ENCODE measurements around the gene RELA. TPM values are rescaled to one million over a fixed set of nuclear protein-coding genes. Genes with fewer than 3 reads are reported as not detected.

The RELA gene
- total and polyA plus RNA-seq, 2 of the 13 experiments (the other 11 are each of a cell fraction or from before 2014, with no cell fraction given): 21.4 to 40.5 TPM

DNA sequence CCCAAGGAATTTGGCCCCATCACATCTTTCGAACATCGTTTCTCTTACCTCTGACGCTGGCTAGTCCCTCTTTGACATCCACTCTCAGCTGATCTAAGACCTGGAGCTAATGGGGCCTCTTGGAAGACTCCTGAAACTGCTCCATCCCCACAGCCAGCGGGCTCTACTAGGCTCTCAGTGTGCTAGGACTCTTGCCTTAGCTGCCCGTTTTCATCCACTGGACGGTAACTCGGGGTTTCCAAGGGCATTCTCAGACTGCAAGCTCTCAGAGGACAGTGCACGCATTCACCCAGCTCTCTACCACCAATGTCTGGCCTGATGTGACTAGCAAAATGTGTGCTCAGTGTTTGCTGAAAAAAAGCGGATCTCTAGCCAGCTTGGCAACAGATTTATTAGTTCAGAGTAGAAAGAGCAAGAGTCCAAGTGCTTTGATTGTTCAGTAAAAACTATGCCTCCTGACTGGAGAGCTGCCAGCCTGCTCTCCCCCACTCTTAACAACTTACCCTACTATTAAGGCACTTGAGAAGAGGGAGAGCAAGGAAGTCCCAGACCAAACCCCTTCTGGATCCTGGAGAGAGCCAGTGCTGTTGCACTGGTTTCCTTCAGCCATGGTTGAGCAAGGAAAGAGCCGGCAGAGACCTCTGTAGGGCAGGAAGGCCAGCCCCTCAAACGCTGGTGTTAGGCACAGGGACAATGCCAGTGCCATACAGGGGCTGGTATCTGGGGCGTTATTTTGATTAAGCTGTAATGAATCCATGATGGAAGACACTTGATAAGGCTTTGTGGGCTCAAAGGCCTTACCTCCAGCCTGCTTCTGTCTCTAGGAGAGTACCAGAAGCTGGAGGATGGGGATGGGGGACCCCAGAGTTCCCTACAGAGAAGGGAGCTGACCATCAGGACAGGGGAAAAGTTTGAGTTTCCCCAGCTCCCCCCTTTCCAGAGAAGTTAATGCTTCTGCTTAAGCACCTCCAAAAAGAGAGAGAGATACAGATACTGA lies 9.2 kb downstream of the RELA start (continued):
- TF ChIP-seq SMAD3 (CRISPR knock-in tag; IDR thresholded peaks at IDR 0.05) (no peak), IRX3 (CRISPR knock-in tag; IDR thresholded peaks at IDR 0.05; ENCODE audit: borderline replicate concordance, low read depth) (no peak), CHCHD3 (CRISPR knock-in tag; IDR thresholded peaks at IDR 0.05) (no peak), HNF4G (IDR thresholded peaks at IDR 0.05; ENCODE audit: borderline replicate concordance, low read depth, low read length) (no peak), HNF4G (CRISPR knock-in tag; IDR thresholded peaks at IDR 0.05; ENCODE audit: borderline replicate concordance, low read depth) (0 out of 2 replicates have a peak, but pooled peaks have one; percentile 40), ZNF607 (CRISPR knock-in tag; IDR thresholded peaks at IDR 0.05; ENCODE audit: borderline replicate concordance) (0 out of 2 replicates have a peak, but pooled peaks have one; percentile 28), PCBP1 (IDR thresholded peaks at IDR 0.05; ENCODE audit: borderline replicate concordance, low read depth, low read length) (0 out of 2 replicates have a peak, but pooled peaks have one; percentile 1), ZNF20 (CRISPR knock-in tag; IDR thresholded peaks at IDR 0.05) (peak; percentile 83; the same call in 1 of the 2 replicates), ATAD3A (CRISPR knock-in tag; IDR thresholded peaks at IDR 0.05) (no peak), ZNF746 (CRISPR knock-in tag; IDR thresholded peaks at IDR 0.05) (no peak), MAF1 (CRISPR knock-in tag; IDR thresholded peaks at IDR 0.05; ENCODE audit: borderline replicate concordance) (no peak), ZNF317 (CRISPR knock-in tag; IDR thresholded peaks at IDR 0.05) (0 out of 2 replicates have a peak, but pooled peaks have one; percentile 35), ZNF432 (CRISPR knock-in tag; IDR thresholded peaks at IDR 0.05; ENCODE audit: borderline replicate concordance) (no peak), KAT2B (IDR thresholded peaks at IDR 0.05; ENCODE audit: borderline replicate concordance, low read depth, low read length) (no peak), ETV6 (CRISPR knock-in tag; conservative IDR thresholded peaks at IDR 0.05) (no peak), ZNF768 (CRISPR knock-in tag; IDR thresholded peaks at IDR 0.05) (no peak), HNRNPL (IDR thresholded peaks at IDR 0.05; ENCODE audit: low read depth, low read length) (no peak), CENPT (CRISPR knock-in tag; IDR thresholded peaks at IDR 0.05; ENCODE audit: low read depth) (no peak), ZNF180 (CRISPR knock-in tag; IDR thresholded peaks at IDR 0.05; ENCODE audit: borderline replicate concordance, low read depth) (no peak), ZMYM3 (CRISPR knock-in tag; IDR thresholded peaks at IDR 0.05) (no peak), FOXK1 (CRISPR knock-in tag; IDR thresholded peaks at IDR 0.05; ENCODE audit: borderline replicate concordance, low read depth) (no peak), ZNF329 (CRISPR knock-in tag; IDR thresholded peaks at IDR 0.05; ENCODE audit: low read depth) (no peak), MXD4 (CRISPR knock-in tag; IDR thresholded peaks at IDR 0.05) (no peak), JUNB (CRISPR knock-in tag; IDR thresholded peaks at IDR 0.05; ENCODE audit: borderline replicate concordance) (no peak), TAF15 (IDR thresholded peaks at IDR 0.05; ENCODE audit: low read depth, low read length, poor library complexity, severe bottlenecking) (no peak)
- TF ChIP-seq, protein P1, sequence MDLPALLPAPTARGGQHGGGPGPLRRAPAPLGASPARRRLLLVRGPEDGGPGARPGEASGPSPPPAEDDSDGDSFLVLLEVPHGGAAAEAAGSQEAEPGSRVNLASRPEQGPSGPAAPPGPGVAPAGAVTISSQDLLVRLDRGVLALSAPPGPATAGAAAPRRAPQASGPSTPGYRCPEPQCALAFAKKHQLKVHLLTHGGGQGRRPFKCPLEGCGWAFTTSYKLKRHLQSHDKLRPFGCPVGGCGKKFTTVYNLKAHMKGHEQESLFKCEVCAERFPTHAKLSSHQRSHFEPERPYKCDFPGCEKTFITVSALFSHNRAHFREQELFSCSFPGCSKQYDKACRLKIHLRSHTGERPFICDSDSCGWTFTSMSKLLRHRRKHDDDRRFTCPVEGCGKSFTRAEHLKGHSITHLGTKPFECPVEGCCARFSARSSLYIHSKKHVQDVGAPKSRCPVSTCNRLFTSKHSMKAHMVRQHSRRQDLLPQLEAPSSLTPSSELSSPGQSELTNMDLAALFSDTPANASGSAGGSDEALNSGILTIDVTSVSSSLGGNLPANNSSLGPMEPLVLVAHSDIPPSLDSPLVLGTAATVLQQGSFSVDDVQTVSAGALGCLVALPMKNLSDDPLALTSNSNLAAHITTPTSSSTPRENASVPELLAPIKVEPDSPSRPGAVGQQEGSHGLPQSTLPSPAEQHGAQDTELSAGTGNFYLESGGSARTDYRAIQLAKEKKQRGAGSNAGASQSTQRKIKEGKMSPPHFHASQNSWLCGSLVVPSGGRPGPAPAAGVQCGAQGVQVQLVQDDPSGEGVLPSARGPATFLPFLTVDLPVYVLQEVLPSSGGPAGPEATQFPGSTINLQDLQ (CRISPR knock-in tag; IDR thresholded peaks at IDR 0.05): no peak
- TF ChIP-seq, protein P2, sequence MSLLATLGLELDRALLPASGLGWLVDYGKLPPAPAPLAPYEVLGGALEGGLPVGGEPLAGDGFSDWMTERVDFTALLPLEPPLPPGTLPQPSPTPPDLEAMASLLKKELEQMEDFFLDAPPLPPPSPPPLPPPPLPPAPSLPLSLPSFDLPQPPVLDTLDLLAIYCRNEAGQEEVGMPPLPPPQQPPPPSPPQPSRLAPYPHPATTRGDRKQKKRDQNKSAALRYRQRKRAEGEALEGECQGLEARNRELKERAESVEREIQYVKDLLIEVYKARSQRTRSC (CRISPR knock-in tag; IDR thresholded peaks at IDR 0.05; ENCODE audit: low read depth): no peak

Data from HepG2 (cell line).